ENCODE measurements around the gene PDX1.
A peak's percentile ranks its signal among the peaks of the same experiment; 100 is the strongest.

Gene PDX1

GRCh38 chr13:27952876-27953675 lies 33.3 kb downstream of the PDX1 start:
- no peak for DNase-seq (ENCODE audit: extremely low read depth, low read depth)
- TF ChIP-seq, protein P1, sequence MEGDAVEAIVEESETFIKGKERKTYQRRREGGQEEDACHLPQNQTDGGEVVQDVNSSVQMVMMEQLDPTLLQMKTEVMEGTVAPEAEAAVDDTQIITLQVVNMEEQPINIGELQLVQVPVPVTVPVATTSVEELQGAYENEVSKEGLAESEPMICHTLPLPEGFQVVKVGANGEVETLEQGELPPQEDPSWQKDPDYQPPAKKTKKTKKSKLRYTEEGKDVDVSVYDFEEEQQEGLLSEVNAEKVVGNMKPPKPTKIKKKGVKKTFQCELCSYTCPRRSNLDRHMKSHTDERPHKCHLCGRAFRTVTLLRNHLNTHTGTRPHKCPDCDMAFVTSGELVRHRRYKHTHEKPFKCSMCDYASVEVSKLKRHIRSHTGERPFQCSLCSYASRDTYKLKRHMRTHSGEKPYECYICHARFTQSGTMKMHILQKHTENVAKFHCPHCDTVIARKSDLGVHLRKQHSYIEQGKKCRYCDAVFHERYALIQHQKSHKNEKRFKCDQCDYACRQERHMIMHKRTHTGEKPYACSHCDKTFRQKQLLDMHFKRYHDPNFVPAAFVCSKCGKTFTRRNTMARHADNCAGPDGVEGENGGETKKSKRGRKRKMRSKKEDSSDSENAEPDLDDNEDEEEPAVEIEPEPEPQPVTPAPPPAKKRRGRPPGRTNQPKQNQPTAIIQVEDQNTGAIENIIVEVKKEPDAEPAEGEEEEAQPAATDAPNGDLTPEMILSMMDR (IDR thresholded peaks at IDR 0.05; ENCODE audit: low read depth, low read length) = no peak

DNA sequence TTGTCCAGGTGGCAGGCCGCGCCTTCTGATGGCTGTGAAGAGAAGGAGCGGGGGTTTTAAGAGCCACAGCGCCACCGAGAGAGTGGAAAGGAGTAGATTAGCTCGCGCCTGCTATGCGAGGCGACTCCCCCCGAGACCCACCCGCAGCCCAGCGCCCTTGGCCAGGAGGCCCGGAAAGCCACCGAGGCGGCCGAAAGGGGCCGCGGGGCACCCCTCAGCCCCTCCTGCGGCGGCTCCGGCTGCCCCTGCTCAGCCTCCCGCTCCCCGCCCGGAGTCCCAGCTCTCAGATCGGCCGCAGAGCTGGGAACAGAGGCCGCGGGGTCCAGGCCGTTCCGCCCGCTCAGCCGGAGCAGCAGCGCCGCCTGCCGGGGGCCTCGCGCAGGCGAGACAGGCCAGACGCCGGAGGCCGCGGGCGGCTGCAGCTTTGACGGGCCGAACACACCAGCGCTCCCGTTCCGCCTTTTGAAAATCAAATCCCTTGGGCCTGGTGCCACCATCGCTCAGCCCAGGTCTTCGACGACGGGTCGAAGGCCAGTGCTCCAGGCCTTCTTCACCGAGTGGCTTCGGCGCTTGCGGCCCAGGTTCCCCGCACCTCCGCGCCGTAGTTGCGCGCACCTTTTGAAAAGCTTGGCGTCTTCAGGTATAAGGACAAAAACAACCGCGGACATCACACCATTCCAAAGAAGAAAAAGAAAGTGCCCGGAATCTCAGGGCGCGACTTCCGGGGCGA lies 34.0 kb downstream of the PDX1 start:
- peak; percentile 19 for DNase-seq (ENCODE audit: extremely low read depth, low read depth)
- TF ChIP-seq, protein P1 (IDR thresholded peaks at IDR 0.05; ENCODE audit: low read depth, low read length) = peak; percentile 52

- TF ChIP-seq, protein P1 (IDR thresholded peaks at IDR 0.05; ENCODE audit: low read depth, low read length) = no peak
- no peak for DNase-seq (ENCODE audit: extremely low read depth, low read depth)
Observed at GRCh38 chr13:27954406-27954851, 34.6 kb downstream of the PDX1 start.

- no peak for DNase-seq (ENCODE audit: extremely low read depth, low read depth)
- TF ChIP-seq, protein P1 (IDR thresholded peaks at IDR 0.05; ENCODE audit: low read depth, low read length) = no peak
Observed at GRCh38 chr13:27955014-27955591, 35.3 kb downstream of the PDX1 start.

GRCh38 chr13:27956576-27957300 lies 36.9 kb downstream of the PDX1 start:
- DNase-seq (ENCODE audit: extremely low read depth, low read depth) = no peak

GRCh38 chr13:27959976-27960361 lies 40.2 kb downstream of the PDX1 start:
- TF ChIP-seq, protein P1 (IDR thresholded peaks at IDR 0.05; ENCODE audit: low read depth, low read length) = no peak
- DNase-seq (ENCODE audit: extremely low read depth, low read depth) = no peak

More at GRCh38 chr13:27956576-27957300, 36.9 kb downstream of the PDX1 start:
- TF ChIP-seq, protein P1 (IDR thresholded peaks at IDR 0.05; ENCODE audit: low read depth, low read length) = no peak

All from AG09319 (cell line).